ENCODE measurements around the gene KAZN.

Gene KAZN

DNA sequence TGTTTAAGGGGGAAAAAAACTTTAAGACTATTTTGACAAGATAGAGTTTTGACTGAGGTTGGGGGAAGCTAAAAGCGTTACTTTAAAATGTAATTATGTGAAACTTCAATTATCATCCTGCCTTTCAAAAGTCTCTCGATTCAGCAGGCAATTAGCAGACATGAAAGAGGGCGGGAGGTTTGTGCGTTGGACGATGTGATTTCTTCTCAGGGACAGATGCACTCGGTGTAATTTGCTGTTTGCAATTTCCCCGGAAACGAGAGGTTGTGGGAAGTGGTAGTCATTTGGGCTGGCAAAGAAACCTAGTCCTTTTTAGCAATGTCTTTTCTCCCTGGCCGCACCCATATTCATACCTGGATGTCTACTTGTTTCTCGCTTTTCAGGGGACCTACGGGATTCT lies 27.1 kb downstream of the KAZN start:
- TF ChIP-seq, protein P1, sequence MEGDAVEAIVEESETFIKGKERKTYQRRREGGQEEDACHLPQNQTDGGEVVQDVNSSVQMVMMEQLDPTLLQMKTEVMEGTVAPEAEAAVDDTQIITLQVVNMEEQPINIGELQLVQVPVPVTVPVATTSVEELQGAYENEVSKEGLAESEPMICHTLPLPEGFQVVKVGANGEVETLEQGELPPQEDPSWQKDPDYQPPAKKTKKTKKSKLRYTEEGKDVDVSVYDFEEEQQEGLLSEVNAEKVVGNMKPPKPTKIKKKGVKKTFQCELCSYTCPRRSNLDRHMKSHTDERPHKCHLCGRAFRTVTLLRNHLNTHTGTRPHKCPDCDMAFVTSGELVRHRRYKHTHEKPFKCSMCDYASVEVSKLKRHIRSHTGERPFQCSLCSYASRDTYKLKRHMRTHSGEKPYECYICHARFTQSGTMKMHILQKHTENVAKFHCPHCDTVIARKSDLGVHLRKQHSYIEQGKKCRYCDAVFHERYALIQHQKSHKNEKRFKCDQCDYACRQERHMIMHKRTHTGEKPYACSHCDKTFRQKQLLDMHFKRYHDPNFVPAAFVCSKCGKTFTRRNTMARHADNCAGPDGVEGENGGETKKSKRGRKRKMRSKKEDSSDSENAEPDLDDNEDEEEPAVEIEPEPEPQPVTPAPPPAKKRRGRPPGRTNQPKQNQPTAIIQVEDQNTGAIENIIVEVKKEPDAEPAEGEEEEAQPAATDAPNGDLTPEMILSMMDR (IDR thresholded peaks at IDR 0.05; ENCODE audit: control insufficient read depth, extremely low read depth, insufficient read depth), result no peak
- no peak overlapping the region for H3K4me3 ChIP-seq (ENCODE audit: low read depth, low read length)
- DNase-seq (ENCODE audit: low read depth), result no peak

- TF ChIP-seq, protein P1 (IDR thresholded peaks at IDR 0.05; ENCODE audit: control insufficient read depth, extremely low read depth, insufficient read depth), result no peak
- no peak overlapping the region for H3K4me3 ChIP-seq (ENCODE audit: low read depth, low read length)
- DNase-seq (ENCODE audit: low read depth), result no peak
Observed at GRCh38 chr1:14625996-14626395, 27.5 kb downstream of the KAZN start.

- no peak overlapping the region for H3K4me3 ChIP-seq (ENCODE audit: low read depth, low read length)
- no peak for DNase-seq (ENCODE audit: low read depth)
- TF ChIP-seq, protein P1 (IDR thresholded peaks at IDR 0.05; ENCODE audit: control insufficient read depth, extremely low read depth, insufficient read depth), result no peak
Observed at GRCh38 chr1:14626869-14627607, 28.6 kb downstream of the KAZN start.

GRCh38 chr1:14627608-14628489 lies 29.4 kb downstream of the KAZN start:
- TF ChIP-seq, protein P1 (IDR thresholded peaks at IDR 0.05; ENCODE audit: control insufficient read depth, extremely low read depth, insufficient read depth), result no peak

GRCh38 chr1:14629363-14630014 lies 31.0 kb downstream of the KAZN start:
- H3K4me3 ChIP-seq (ENCODE audit: low read depth, low read length), result no peak overlapping the region
- TF ChIP-seq, protein P1 (IDR thresholded peaks at IDR 0.05; ENCODE audit: control insufficient read depth, extremely low read depth, insufficient read depth), result no peak
- DNase-seq (ENCODE audit: low read depth), result no peak

More at GRCh38 chr1:14627608-14628489, 29.4 kb downstream of the KAZN start:
- no peak for DNase-seq (ENCODE audit: low read depth)
- no peak overlapping the region for H3K4me3 ChIP-seq (ENCODE audit: low read depth, low read length)

GRCh38 chr1:14630986-14631385 lies 32.5 kb downstream of the KAZN start:
- TF ChIP-seq, protein P1 (IDR thresholded peaks at IDR 0.05; ENCODE audit: control insufficient read depth, extremely low read depth, insufficient read depth), result no peak
- H3K4me3 ChIP-seq (ENCODE audit: low read depth, low read length), result no peak overlapping the region
- no peak for DNase-seq (ENCODE audit: low read depth)

Measured in LNCaP clone FGC (cell line).